NT2/D1 (cell line): Measurements from ENCODE around the gene KPNB1.

Experiments used
- SUZ12 ChIP-seq: IDR thresholded peaks from 2 replicates; pipeline ENCODE4 v1.6.1; 2011; ENCODE audit not compliant: insufficient read length, insufficient read depth; ENCODE audit errors: extremely low read depth
- YY1 ChIP-seq: IDR thresholded peaks from 2 replicates; pipeline ENCODE4 v1.6.1; 2011; ENCODE audit not compliant: insufficient read length, insufficient read depth
- ZNF274 ChIP-seq: IDR thresholded peaks from 2 replicates; pipeline ENCODE4 v1.6.1; 2011; ENCODE audit warnings: mild to moderate bottlenecking, low read depth, low read length

DNA sequence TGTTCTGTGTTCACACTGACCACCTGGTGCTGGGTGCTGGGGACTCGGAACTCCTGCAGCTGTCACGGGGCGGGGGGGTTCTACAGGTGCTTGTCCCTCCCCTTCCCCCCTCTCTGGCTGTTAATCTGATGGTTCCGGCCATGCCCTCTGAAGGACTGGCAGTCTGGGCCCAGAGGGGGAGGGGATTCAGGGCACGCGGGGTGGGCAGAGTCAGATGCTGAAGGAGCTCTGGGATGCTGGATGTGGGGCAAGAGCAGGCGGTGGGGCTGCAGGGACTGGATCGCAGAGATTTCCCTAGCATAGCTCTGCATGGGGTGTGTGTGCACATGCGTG lies 78.0 kb downstream of the KPNB1 start:
- no peak for TF ChIP-seq ZNF274
- no peak for TF ChIP-seq YY1
- no peak for TF ChIP-seq SUZ12
